H1 (cell line): ENCODE data around the gene TMEM174. TPM values are rescaled to one million over a fixed set of nuclear protein-coding genes. Genes with fewer than 3 reads are reported as not detected.
A peak's percentile ranks its signal among the peaks of the same experiment; 100 is the strongest.

Experiments
- CTCF ChIA-PET: fragments of 300-600 bp; sonication (Branson Sonifier 250); formaldehyde crosslinking; loops from one replicate; lab custom pipeline; 2021; ENCODE audit not compliant: partially characterized antibody; lab: Charles Lee
- POLR2A ChIA-PET: fragments of 300-600 bp; sonication (Branson Sonifier 250); formaldehyde crosslinking; loops from one replicate; lab custom pipeline; 2021; ENCODE audit warnings: inconsistent platforms; ENCODE audit not compliant: partially characterized antibody; lab: Charles Lee
- DNase-seq, 2 experiments: peaks; one replicate each; pipeline versions ENCODE4 v3.0.0 to v3.0.0-alpha.2; 2010 to 2022; ENCODE audit warnings: low spot score in 2 of 2, low read depth in 1 of 2, mixed read lengths in 1 of 2
- FAIRE-seq: peaks from 2 replicates; lab custom pipeline; 2011; peaks lifted over from hg19 to GRCh38; lab: Jason Lieb, UNC
- H2AFZ ChIP-seq: 2 replicates; pipeline ENCODE4 v1.8.1; 2012; ENCODE audit warnings: low read length, inconsistent platforms
- H2AK5ac ChIP-seq: 2 replicates; pipeline ENCODE4 v1.6.1; 2013; ENCODE audit warnings: low read depth, low read length
- H2BK120ac ChIP-seq: replicated peaks from 2 replicates; pipeline ENCODE3; 2013; ENCODE audit warnings: low read depth, low read length, inconsistent platforms
- H2BK12ac ChIP-seq: 2 replicates; pipeline ENCODE4 v1.6.1; 2013; ENCODE audit warnings: low read depth, low read length
- H2BK15ac ChIP-seq: 2 replicates; pipeline ENCODE4 v1.6.1; 2013; ENCODE audit warnings: low read length
- H2BK20ac ChIP-seq: 2 replicates; pipeline ENCODE4 v1.6.1; 2013; ENCODE audit warnings: low read length
- H2BK5ac ChIP-seq: 2 replicates; pipeline ENCODE4 v1.6.1; 2013; ENCODE audit warnings: low read depth, low read length
- H3K14ac ChIP-seq: 2 replicates; pipeline ENCODE4 v1.6.1; 2013; ENCODE audit warnings: inconsistent platforms; ENCODE audit not compliant: insufficient read length
- H3K18ac ChIP-seq: 2 replicates; pipeline ENCODE4 v1.6.1; 2013; ENCODE audit warnings: low read length; ENCODE audit errors: extremely low read depth
- H3K23ac ChIP-seq: 2 replicates; pipeline ENCODE4 v1.6.1; 2013; ENCODE audit warnings: inconsistent platforms; ENCODE audit not compliant: insufficient read length
- H3K23me2 ChIP-seq: 2 replicates; pipeline ENCODE4 v1.6.1; 2013; ENCODE audit warnings: low read depth, low read length
- H3K27ac ChIP-seq: 2 replicates; pipeline ENCODE4 v1.6.1; 2011; ENCODE audit warnings: low read depth, low read length, inconsistent platforms
- H3K27me3 ChIP-seq, 4 experiments: replicated peaks in 1 of 4; 1 replicate in 1 of 4; 2 replicates in 3 of 4; pipeline versions ENCODE4 v1.6.1 to v1.8.1; 2011 to 2013; ENCODE audit warnings: low read length in 3 of 4, mild to moderate bottlenecking in 3 of 4, inconsistent platforms in 2 of 4, mixed read lengths in 2 of 4, moderate library complexity in 1 of 4; ENCODE audit not compliant: control insufficient read depth in 3 of 4, insufficient read depth in 3 of 4; ENCODE audit errors: extremely low read depth in 1 of 4
- H3K36me3 ChIP-seq, 4 experiments: 2 replicates each; pipeline versions ENCODE4 v1.6.1 to v1.8.1; 2011 to 2013; ENCODE audit warnings: mild to moderate bottlenecking in 4 of 4, low read length in 3 of 4, moderate library complexity in 2 of 4, control low read depth in 1 of 4, inconsistent platforms in 1 of 4; ENCODE audit not compliant: insufficient read depth in 4 of 4, control insufficient read depth in 2 of 4
- H3K4ac ChIP-seq: replicated peaks from 2 replicates; pipeline ENCODE3; 2013; ENCODE audit warnings: low read length, low read depth, mixed read lengths, inconsistent platforms; ENCODE audit not compliant: insufficient read length
- H3K4me1 ChIP-seq, 4 experiments: replicated peaks in 1 of 4; 1 replicate in 1 of 4; 2 replicates in 3 of 4; pipeline versions ENCODE4 v1.6.1 to v1.8.1; 2011 to 2013; ENCODE audit warnings: low read length in 3 of 4, inconsistent platforms in 2 of 4, mixed read lengths in 1 of 4; ENCODE audit not compliant: insufficient read depth in 4 of 4, control insufficient read depth in 3 of 4
- H3K4me2 ChIP-seq, 2 experiments: 2 replicates each; pipeline versions ENCODE4 v1.6.1 to v1.8.1; 2011 to 2013; ENCODE audit warnings: low read depth in 2 of 2, low read length in 2 of 2, control low read depth in 1 of 2, inconsistent platforms in 1 of 2, mild to moderate bottlenecking in 1 of 2; ENCODE audit not compliant: insufficient read depth in 1 of 2
- H3K4me3 ChIP-seq, 4 experiments: fragments of 200-600, 300-600 bp in 1 of 4; sonication (generic), shearing (Covaris generic), sonication (Bioruptor Twin) in 1 of 4; 2 replicates each; pipeline versions ENCODE4 v1.5.1 to v1.8.1; 2011 to 2016; ENCODE audit warnings: low read length in 4 of 4, low read depth in 3 of 4, control low read depth in 2 of 4, inconsistent platforms in 2 of 4, mild to moderate bottlenecking in 2 of 4, mixed read lengths in 1 of 4, moderate library complexity in 1 of 4; ENCODE audit not compliant: insufficient read depth in 2 of 4; ENCODE audit errors: extremely low read depth in 1 of 4
- H3K56ac ChIP-seq: replicated peaks from 2 replicates; pipeline ENCODE3; 2013; ENCODE audit warnings: low read depth, mild to moderate bottlenecking, mixed read lengths, low read length, inconsistent platforms; ENCODE audit not compliant: insufficient read length
- H3K79me1 ChIP-seq: 2 replicates; pipeline ENCODE4 v1.6.1; 2013; ENCODE audit warnings: low read depth, low read length, control low read depth
- H3K79me2 ChIP-seq, 2 experiments: 2 replicates each; pipeline versions ENCODE4 v1.6.1 to v1.8.1; 2012 to 2013; ENCODE audit warnings: low read length in 2 of 2, mild to moderate bottlenecking in 2 of 2, inconsistent platforms in 1 of 2; ENCODE audit not compliant: insufficient read depth in 2 of 2, control insufficient read depth in 1 of 2
- H3K9ac ChIP-seq, 4 experiments: replicated peaks in 1 of 4; 1 replicate in 1 of 4; 2 replicates in 3 of 4; pipeline versions ENCODE4 v1.6.1 to v1.8.1; 2011 to 2013; ENCODE audit warnings: low read depth in 3 of 4, low read length in 3 of 4, control low read depth in 2 of 4, mild to moderate bottlenecking in 2 of 4, moderate library complexity in 2 of 4, inconsistent platforms in 1 of 4; ENCODE audit errors: extremely low read depth in 1 of 4
- H3K9me3 ChIP-seq, 2 experiments: 2 replicates each; pipeline versions ENCODE4 v1.6.1 to v1.8.1; 2012 to 2013; ENCODE audit warnings: mild to moderate bottlenecking in 2 of 2, moderate library complexity in 2 of 2, control low read depth in 1 of 2, inconsistent platforms in 1 of 2, low read depth in 1 of 2, low read length in 1 of 2, mixed read lengths in 1 of 2; ENCODE audit not compliant: insufficient read depth in 2 of 2
- H4K20me1 ChIP-seq, 2 experiments: replicated peaks in 1 of 2; 2 replicates each; pipeline versions ENCODE3 to v1.8.1; 2011 to 2013; ENCODE audit warnings: inconsistent platforms in 2 of 2, low read length in 2 of 2, mild to moderate bottlenecking in 1 of 2; ENCODE audit not compliant: insufficient read depth in 2 of 2, control insufficient read depth in 1 of 2
- H4K5ac ChIP-seq: 2 replicates; pipeline ENCODE4 v1.6.1; 2013; ENCODE audit warnings: low read length, low read depth, mixed read lengths, inconsistent platforms; ENCODE audit not compliant: insufficient read length
- H4K8ac ChIP-seq: 2 replicates; pipeline ENCODE4 v1.8.0; 2013; ENCODE audit warnings: mild to moderate bottlenecking, moderate library complexity, low read length, inconsistent platforms; ENCODE audit not compliant: insufficient read depth; ENCODE audit errors: extremely low read depth
- H4K91ac ChIP-seq: replicated peaks from 2 replicates; pipeline ENCODE3; 2013; ENCODE audit warnings: low read length, mixed read lengths, inconsistent platforms; ENCODE audit not compliant: insufficient read length
- CBX5 ChIP-seq: fragments of 300-800, 300-1000 bp; sonication (generic); IDR thresholded peaks from 2 replicates; pipeline ENCODE4 v1.7.1; 2016; ENCODE audit warnings: antibody characterized with exemption, low read length, low read depth
- CBX8 ChIP-seq: fragments of 300-800, 300-1000 bp; sonication (generic); IDR thresholded peaks from 2 replicates; pipeline ENCODE4 v1.7.1; 2016; ENCODE audit warnings: low read depth, low read length, borderline replicate concordance
- CHD2 ChIP-seq: IDR thresholded peaks from 2 replicates; pipeline ENCODE4 v1.6.1; 2012; ENCODE audit warnings: low read length, improper control_type of control experiment
- EGR1 ChIP-seq: IDR thresholded peaks from 2 replicates; pipeline ENCODE4 v1.6.1; 2011; ENCODE audit warnings: low read depth, low read length, borderline replicate concordance
- HDAC2 ChIP-seq, 2 experiments: fragments of 300-600 bp in 1 of 2; sonication (generic) in 1 of 2; IDR thresholded peaks; 2 replicates each; pipeline ENCODE4 v1.6.1; 2011 to 2012; ENCODE audit warnings: low read depth in 2 of 2, low read length in 2 of 2, mild to moderate bottlenecking in 2 of 2, moderate library complexity in 2 of 2, borderline replicate concordance in 1 of 2, inconsistent platforms in 1 of 2
- KDM1A ChIP-seq: fragments of 200-600, 300-600 bp; sonication (generic); IDR thresholded peaks from 2 replicates; pipeline ENCODE4 v1.7.1; 2016; ENCODE audit warnings: mild to moderate bottlenecking, low read length, borderline replicate concordance
- KDM4A ChIP-seq: IDR thresholded peaks from one replicate; pipeline ENCODE4 v1.7.1; 2012; ENCODE audit warnings: low read depth, mild to moderate bottlenecking, moderate library complexity, low read length, inconsistent platforms; ENCODE audit not compliant: severe bottlenecking
- NANOG ChIP-seq: IDR thresholded peaks from 2 replicates; pipeline ENCODE4 v1.6.1; 2011; ENCODE audit warnings: low read length, low read depth, mild to moderate bottlenecking, inconsistent platforms; ENCODE audit not compliant: insufficient read depth, poor library complexity, severe bottlenecking
- POU5F1 ChIP-seq: IDR thresholded peaks from 2 replicates; pipeline ENCODE4 v1.6.1; 2011; ENCODE audit warnings: low read depth, mild to moderate bottlenecking, low read length, moderate library complexity
- SAP30 ChIP-seq: fragments of 300-600 bp; sonication (generic); IDR thresholded peaks from 2 replicates; pipeline ENCODE4 v1.7.1; 2012; ENCODE audit warnings: low read length, moderate library complexity, mild to moderate bottlenecking, inconsistent platforms; ENCODE audit not compliant: insufficient read depth, insufficient replicate concordance
- SIRT6 ChIP-seq: IDR thresholded peaks from one replicate; pipeline ENCODE4 v1.7.1; 2012; ENCODE audit warnings: low read length, inconsistent platforms
- SP1 ChIP-seq: IDR thresholded peaks from 2 replicates; pipeline ENCODE4 v1.6.1; 2011; ENCODE audit warnings: low read depth, low read length
- SRF ChIP-seq: IDR thresholded peaks from 2 replicates; pipeline ENCODE4 v1.6.1; 2011; ENCODE audit warnings: mild to moderate bottlenecking, low read depth, low read length, moderate library complexity
- whole genome bisulfite sequencing, 2 experiments: shearing (Covaris generic) in 1 of 2; methylation state at CpG; one replicate each; pipeline versions ENCODE4 v1.1.6 to v1.1.7; 2013 to 2015; ENCODE audit warnings: low lambda C conversion rate in 2 of 2, mixed read lengths in 2 of 2, inconsistent platforms in 1 of 2, low coverage in 1 of 2, missing lambda C conversion rate in 1 of 2; ENCODE audit not compliant: insufficient replicate concordance in 2 of 2, insufficient coverage in 1 of 2, insufficient read length in 1 of 2; ENCODE audit errors: extremely low coverage in 1 of 2, missing lambda C conversion rate in 1 of 2; 5-methylcytosine and 5-hydroxymethylcytosine counted together
- polyA plus RNA-seq, 7 experiments: library from polyadenylated mRNA; depleted of rRNA in 3 of 7; stranded (reverse) in 5 of 7; unstranded in 2 of 7; fragments of >200 nt in 5 of 7; fragments of 200-250 nt in 2 of 7; gene quantifications; 1 replicate in 5 of 7; 2 replicates in 1 of 7; 4 replicates in 1 of 7; pipeline versions ENCODE4 v1.2.1 to v1.2.3, GENCODE V29; 2011 to 2013; ENCODE audit warnings: missing spikeins in 2 of 7, mixed read lengths in 2 of 7
- total RNA-seq: library from RNA; stranded (reverse); fragmentation: NEBNext Ultra II Directional; extraction: Animal tissue kit (Norgen Biotek cat#: 25700); gene quantifications from 2 replicates; pipeline ENCODE4 v1.2.1, GENCODE V29; 2021
- TF ChIP-seq, protein P1 (sequence below): IDR thresholded peaks from 2 replicates; pipeline ENCODE4 v1.6.1; 2012; ENCODE audit warnings: inconsistent platforms

The TMEM174 gene
- total and polyA plus RNA-seq, 2 of the 8 experiments (the other 6 are each of a cell fraction or from before 2014, with no cell fraction given): not detected

DNA sequence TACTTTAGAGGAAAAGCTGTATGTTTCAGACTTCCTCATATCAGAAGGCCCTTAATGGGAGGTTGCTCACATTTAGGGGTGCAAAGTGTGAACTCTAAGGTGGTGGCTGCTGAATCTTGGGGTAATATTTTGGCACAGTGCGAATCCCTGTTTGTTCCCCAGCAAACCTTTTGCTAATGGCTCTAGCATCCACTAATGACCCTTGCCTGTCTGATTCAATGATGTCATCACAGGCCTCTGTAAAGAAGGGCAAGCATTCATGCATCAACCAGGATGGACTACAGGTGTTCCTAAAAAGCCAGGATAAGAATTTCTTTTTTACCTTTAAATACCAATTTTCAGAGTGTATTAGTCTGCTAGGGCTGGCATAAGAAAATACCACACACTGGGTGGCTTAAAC is 32.2 kb upstream of the TMEM174 start:
- no peak overlapping the region for H3K9ac ChIP-seq
- H3K4me1 ChIP-seq: peaks cover 0 to 8% (median 3%) of the 10 kb centered on the region in 4 experiments; a peak in 3 of 7 replicates
- ChIA-PET CTCF (interaction anchor here (0.5 to 1.1 kb wide), 3 partner anchors 30 to 185 kb away, joined by 3 read pairs; partner anchors contain the start of gene FCHO2), POLR2A (no interaction called here)
- no peak overlapping the region for H2AK5ac ChIP-seq
- no peak overlapping the region for H3K18ac ChIP-seq
- H4K91ac ChIP-seq: no peak overlapping the region
- no peaks in the 10 kb centered on the region for H3K79me2 ChIP-seq
- no peaks in the 10 kb centered on the region for H3K79me1 ChIP-seq
- H4K5ac ChIP-seq: no peak overlapping the region
- H4K20me1 ChIP-seq: no peaks in the 10 kb centered on the region
- no peak overlapping the region for H3K27ac ChIP-seq
- DNase-seq (no peak), FAIRE-seq (no peak)
- no peak overlapping the region for H3K56ac ChIP-seq
- H2BK5ac ChIP-seq: no peak overlapping the region
- H2BK20ac ChIP-seq: no peak overlapping the region
- no peaks in the 10 kb centered on the region; a peak in 1 of 7 replicates for H3K27me3 ChIP-seq
- H3K4ac ChIP-seq: no peak overlapping the region
- no peak overlapping the region for H4K8ac ChIP-seq
- H3K36me3 ChIP-seq: no peaks in the 10 kb centered on the region
- H2BK120ac ChIP-seq: no peak overlapping the region
- H2BK12ac ChIP-seq: no peak overlapping the region
- no peak overlapping the region for H3K4me3 ChIP-seq
- no peak overlapping the region for H2BK15ac ChIP-seq
- 0 out of 2 replicates have a peak overlapping the region, but pooled peaks have one; percentile 43 for H2AFZ ChIP-seq
- no peaks in the 10 kb centered on the region for H3K23me2 ChIP-seq
- no peak overlapping the region for H3K23ac ChIP-seq
- no peaks in the 10 kb centered on the region for H3K9me3 ChIP-seq
- no peak overlapping the region for H3K14ac ChIP-seq
- WGBS, 2 experiments: 79% methylated on average over 1 of the region's 1 CpG; no CpG with 5 or more reads in 1 of the 2 experiments
- H3K4me2 ChIP-seq: no peak overlapping the region
- TF ChIP-seq SRF (no peak), POU5F1 (no peak), HDAC2 (IDR thresholded peaks at IDR 0.05; ENCODE audit: borderline replicate concordance in 1 of 2, low read depth in 2 of 2, low read length in 2 of 2) (no peak), NANOG (no peak), CBX5 (no peak), SIRT6 (no peak), KDM4A (no peak), CBX8 (no peak), SAP30 (no peak), CHD2 (no peak), EGR1 (no peak), KDM1A (no peak), SP1 (no peak)
- TF ChIP-seq, protein P1, sequence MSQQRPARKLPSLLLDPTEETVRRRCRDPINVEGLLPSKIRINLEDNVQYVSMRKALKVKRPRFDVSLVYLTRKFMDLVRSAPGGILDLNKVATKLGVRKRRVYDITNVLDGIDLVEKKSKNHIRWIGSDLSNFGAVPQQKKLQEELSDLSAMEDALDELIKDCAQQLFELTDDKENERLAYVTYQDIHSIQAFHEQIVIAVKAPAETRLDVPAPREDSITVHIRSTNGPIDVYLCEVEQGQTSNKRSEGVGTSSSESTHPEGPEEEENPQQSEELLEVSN: no peak
